Gastroesophageal sphincter (tissue), 4 donors: Measurements from ENCODE around the gene HK3. TPM values are rescaled to one million over a fixed set of nuclear protein-coding genes. Genes with fewer than 3 reads are reported as not detected.

ENCODE experiments used
- ATAC-seq: fragments of 150-250 bp; one replicate; pipeline ENCODE4 v1.9.1; 2016; ENCODE audit warnings: mild to moderate bottlenecking, moderate library complexity
- H3K27ac ChIP-seq, 4 donors: fragments of 200-600 bp; sonication (generic) in 3 of 4; 1 replicate in 3 of 4; 2 replicates in 1 of 4; pipeline ENCODE4 v1.5.1; 2016 to 2019
- H3K27me3 ChIP-seq: fragments of 200-600 bp; sonication (generic); one replicate; pipeline ENCODE4 v1.5.1; 2019
- H3K36me3 ChIP-seq, 2 donors: fragments of 200-600 bp; sonication (generic); one replicate each; pipeline ENCODE4 v1.5.1; 2019; ENCODE audit warnings: control low read depth in 1 of 2
- H3K4me1 ChIP-seq, 3 donors: fragments of 200-600 bp; sonication (generic); 1 replicate in 2 of 3; 2 replicates in 1 of 3; pipeline ENCODE4 v1.5.1; 2016 to 2019; ENCODE audit warnings: control low read depth in 2 of 3
- H3K4me3 ChIP-seq, 2 donors: fragments of 200-600 bp; sonication (generic); one replicate each; pipeline ENCODE4 v1.5.1; 2019; ENCODE audit warnings: mild to moderate bottlenecking in 1 of 2, moderate library complexity in 1 of 2
- H3K9me3 ChIP-seq, 3 donors: fragments of 200-600 bp; sonication (generic); one replicate each; pipeline ENCODE4 v1.5.1; 2017 to 2019; ENCODE audit warnings: control low read depth in 2 of 3
- CTCF ChIP-seq, 4 experiments: fragments of 200-600 bp in 2 of 4; fragments of 450-650 bp in 2 of 4; sonication (generic) in 1 of 4; IDR thresholded peaks; one replicate each; pipeline ENCODE4 v1.5.1; 2017 to 2019; ENCODE audit warnings: antibody characterized with exemption in 4 of 4, mild to moderate bottlenecking in 2 of 4, moderate library complexity in 2 of 4
- EP300 ChIP-seq: sonication (generic); formaldehyde crosslinking; IDR thresholded peaks from one replicate; pipeline ENCODE4 v1.6.1; 2017; ENCODE audit warnings: antibody characterized with exemption, mild to moderate bottlenecking
- POLR2A ChIP-seq, 2 donors: fragments of 450-650 bp; IDR thresholded peaks; one replicate each; pipeline ENCODE4 v1.6.1; 2017; ENCODE audit warnings: antibody characterized with exemption in 2 of 2, mild to moderate bottlenecking in 2 of 2, moderate library complexity in 1 of 2
- POLR2AphosphoS5 ChIP-seq: sonication (generic); formaldehyde crosslinking; IDR thresholded peaks from one replicate; pipeline ENCODE4 v1.6.1; 2017; ENCODE audit warnings: antibody characterized with exemption
- WGBS, 2 donors: methylation state at CpG; one replicate each; pipeline ENCODE4 v1.1.5; 2018; ENCODE audit warnings: low coverage in 1 of 2; 5-methylcytosine and 5-hydroxymethylcytosine counted together
- total RNA-seq, 4 donors: library from RNA; depleted of rRNA; stranded (reverse); fragments of >200 nt; gene quantifications; one replicate each; pipeline ENCODE4 v1.1.0, GENCODE V29; 2016

Gene HK3
- total RNA-seq, 4 donors from 2014 or later, result 3.4 to 11.5 (median 8.1) TPM

- Histone ChIP-seq H3K4me3 (no peak overlapping the region), H3K27me3 (peaks cover 64% of the 10 kb centered on the region), H3K9me3 (no peaks in the 10 kb centered on the region), H3K4me1 (no peaks in the 10 kb centered on the region), H3K36me3 (no peaks in the 10 kb centered on the region), H3K27ac (no peak overlapping the region)
- TF ChIP-seq EP300 (no peak), POLR2AphosphoS5 (no peak), CTCF (IDR thresholded peaks at IDR 0.05) (no peak), POLR2A (IDR thresholded peaks at IDR 0.05) (no peak)
- WGBS, 2 donors, result 74% methylated on average over 7 of the region's 12 CpGs; no CpG with 5 or more reads in 1 of the 2 donors
- no peak for ATAC-seq
Measured at GRCh38 chr5:176878463-176878862, 20.7 kb downstream of the HK3 start.

- Histone ChIP-seq H3K4me3 (no peak overlapping the region), H3K36me3 (no peaks in the 10 kb centered on the region), H3K27ac (no peak overlapping the region), H3K27me3 (peaks cover 64% of the 10 kb centered on the region), H3K4me1 (no peaks in the 10 kb centered on the region), H3K9me3 (no peaks in the 10 kb centered on the region)
- peak; percentile 8 for ATAC-seq
- no peak for TF ChIP-seq CTCF (IDR thresholded peaks at IDR 0.05)
- TF ChIP-seq POLR2AphosphoS5, result no peak
- no peak for TF ChIP-seq POLR2A (IDR thresholded peaks at IDR 0.05)
- no peak for TF ChIP-seq EP300
- WGBS, 2 donors, result 50% methylated on average over 2 of the region's 21 CpGs; no CpG with 5 or more reads in 1 of the 2 donors
Measured at GRCh38 chr5:176877793-176878331, 21.3 kb downstream of the HK3 start.

- peaks cover 64% of the 10 kb centered on the region for H3K27me3 ChIP-seq
- H3K4me3 ChIP-seq, result no peak overlapping the region
- H3K4me1 ChIP-seq, result no peaks in the 10 kb centered on the region
- TF ChIP-seq EP300, result no peak
- TF ChIP-seq CTCF (IDR thresholded peaks at IDR 0.05), result no peak
- no peaks in the 10 kb centered on the region for H3K36me3 ChIP-seq
- 68 to 77% methylated on average over 7 to 8 of the region's 24 CpGs for WGBS, 2 donors
- no peak overlapping the region for H3K27ac ChIP-seq
- no peak for ATAC-seq
- H3K9me3 ChIP-seq, result no peaks in the 10 kb centered on the region
Measured at GRCh38 chr5:176876506-176877431, 22.4 kb downstream of the HK3 start.

- no peaks in the 10 kb centered on the region for H3K4me1 ChIP-seq
- H3K27ac ChIP-seq, result no peak overlapping the region
- H3K4me3 ChIP-seq, result no peak overlapping the region
- no peak for TF ChIP-seq POLR2AphosphoS5
- TF ChIP-seq POLR2A (IDR thresholded peaks at IDR 0.05), result no peak
- TF ChIP-seq CTCF (IDR thresholded peaks at IDR 0.05), result no peak
- no peak for TF ChIP-seq EP300
- H3K36me3 ChIP-seq, result no peaks in the 10 kb centered on the region
- peaks cover 64% of the 10 kb centered on the region for H3K27me3 ChIP-seq
- ATAC-seq, result no peak
- WGBS, 2 donors, result 36 to 37% methylated on average over 5 to 10 of the region's 27 CpGs
- H3K9me3 ChIP-seq, result no peaks in the 10 kb centered on the region
Measured at GRCh38 chr5:176875783-176876505, 23.2 kb downstream of the HK3 start.
